Kidney tubule cell (primary cell): ENCODE data around the gene EEFSEC.

ENCODE experiments used
- DNase-seq: peaks from one replicate; pipeline ENCODE4 v3.0.0-alpha.2; 2018; ENCODE audit warnings: low spot score

Gene EEFSEC

DNA sequence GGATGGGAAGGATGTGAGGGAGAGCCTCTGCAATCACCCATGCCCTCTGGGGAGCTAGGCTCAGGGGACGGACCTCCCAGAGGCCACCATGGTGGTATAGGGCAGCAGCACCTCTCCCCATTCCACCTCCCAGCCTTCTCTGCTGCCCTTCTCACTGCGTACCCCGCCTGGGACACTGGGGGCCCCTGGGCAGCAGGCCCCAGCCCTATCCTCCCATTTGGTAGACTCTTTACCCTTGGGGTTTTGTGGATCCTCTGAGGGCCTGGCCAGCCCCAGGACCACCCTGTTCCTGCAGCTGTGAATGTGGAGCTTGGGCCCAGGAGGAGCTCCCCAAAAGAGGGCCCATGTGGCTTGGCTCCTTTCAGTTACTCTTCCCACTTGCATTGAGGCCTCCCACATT, 181.5 kb downstream of the EEFSEC start:
- DNase-seq = no peak

DNA sequence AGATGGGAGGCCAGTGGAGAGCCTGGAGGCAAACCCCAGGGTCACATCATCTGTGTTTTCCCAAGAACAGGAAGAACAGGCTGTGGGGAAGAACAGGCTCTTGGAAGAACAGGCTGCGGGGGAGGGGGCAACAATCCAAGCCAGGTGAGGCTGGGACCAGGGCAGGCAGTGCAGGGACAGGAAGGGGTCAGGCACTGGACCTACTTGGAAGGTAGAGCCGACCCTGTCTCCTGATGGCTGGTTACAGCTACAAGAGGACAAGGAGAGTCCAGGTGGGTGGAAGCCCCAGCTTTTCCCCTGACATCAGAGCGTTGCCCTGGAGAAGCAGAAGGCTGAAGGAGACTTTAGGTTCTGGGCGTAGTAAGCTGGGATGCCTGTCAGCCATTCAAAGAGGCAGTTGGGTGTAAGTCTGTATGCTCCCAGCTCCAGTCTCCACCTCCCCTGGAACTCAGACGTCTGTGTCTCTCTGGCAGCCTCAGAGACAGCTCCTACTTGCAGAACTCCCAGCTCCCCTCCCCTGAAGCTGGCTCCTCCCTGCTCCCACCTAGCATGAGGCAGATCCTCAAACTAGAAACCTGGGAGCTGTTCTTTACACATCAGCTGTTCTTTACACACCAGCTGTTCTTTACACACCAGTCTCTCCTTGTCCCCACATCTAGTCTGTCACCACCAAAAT, 182.5 kb downstream of the EEFSEC start:
- no peak for DNase-seq

DNA sequence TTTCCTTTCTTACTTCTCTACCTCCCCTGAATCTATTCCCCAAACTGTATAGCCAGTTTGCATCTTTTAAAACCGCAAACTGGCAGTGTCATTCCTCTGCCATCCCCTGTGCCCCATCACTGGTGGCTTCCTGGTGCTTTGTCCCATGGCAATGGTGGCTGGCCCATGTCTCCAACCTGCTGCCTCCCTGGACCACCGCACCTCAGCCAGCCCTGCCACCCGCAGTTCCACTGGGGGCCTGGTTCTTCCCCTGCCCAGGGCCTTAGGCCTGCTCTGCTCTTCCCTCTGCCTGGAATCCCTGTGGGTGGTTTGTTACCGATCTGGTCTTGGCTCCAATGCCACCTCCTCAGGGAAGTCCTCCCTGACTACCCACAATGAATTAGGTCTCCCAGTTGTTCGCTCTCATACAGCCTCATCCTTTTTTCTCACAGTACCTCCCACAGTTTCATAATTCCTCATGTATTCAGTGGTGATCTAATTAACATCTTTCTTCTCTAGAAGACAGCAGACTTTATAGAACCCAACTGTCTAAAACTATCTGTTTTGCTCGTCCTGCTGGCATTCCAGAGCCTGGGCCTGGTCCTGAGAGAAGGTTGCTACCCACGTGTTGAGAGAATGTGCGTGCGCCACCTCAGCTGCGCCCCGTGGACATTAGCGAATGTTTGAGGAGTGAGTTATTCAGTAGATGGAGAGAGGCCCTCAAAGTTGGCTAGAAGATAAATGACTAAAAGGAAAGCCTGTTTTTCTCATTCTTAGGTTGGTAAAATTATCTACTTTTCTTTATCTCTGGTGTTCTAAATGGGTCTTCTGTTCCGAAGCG, 183.3 kb downstream of the EEFSEC start:
- no peak for DNase-seq

DNA sequence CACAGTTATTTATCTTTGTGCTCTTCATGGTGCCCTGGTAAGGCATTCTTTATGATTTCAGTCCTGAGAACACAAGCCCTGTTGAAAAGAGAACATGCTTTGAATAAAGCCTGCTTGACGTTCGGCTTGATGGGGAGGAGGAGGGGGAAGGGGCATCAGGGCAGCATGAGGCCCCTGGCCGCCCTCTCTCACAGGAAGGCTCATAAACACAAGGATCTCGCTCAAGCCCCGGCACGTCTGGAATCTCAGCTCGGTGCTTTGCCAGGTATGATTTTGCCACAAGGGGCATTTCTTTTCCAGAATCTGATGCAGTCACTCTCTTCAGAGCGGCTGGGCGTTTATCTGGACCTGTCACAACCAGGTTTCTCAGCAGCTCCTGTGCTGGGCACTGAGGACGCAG, 184.0 kb downstream of the EEFSEC start:
- DNase-seq = no peak

DNA sequence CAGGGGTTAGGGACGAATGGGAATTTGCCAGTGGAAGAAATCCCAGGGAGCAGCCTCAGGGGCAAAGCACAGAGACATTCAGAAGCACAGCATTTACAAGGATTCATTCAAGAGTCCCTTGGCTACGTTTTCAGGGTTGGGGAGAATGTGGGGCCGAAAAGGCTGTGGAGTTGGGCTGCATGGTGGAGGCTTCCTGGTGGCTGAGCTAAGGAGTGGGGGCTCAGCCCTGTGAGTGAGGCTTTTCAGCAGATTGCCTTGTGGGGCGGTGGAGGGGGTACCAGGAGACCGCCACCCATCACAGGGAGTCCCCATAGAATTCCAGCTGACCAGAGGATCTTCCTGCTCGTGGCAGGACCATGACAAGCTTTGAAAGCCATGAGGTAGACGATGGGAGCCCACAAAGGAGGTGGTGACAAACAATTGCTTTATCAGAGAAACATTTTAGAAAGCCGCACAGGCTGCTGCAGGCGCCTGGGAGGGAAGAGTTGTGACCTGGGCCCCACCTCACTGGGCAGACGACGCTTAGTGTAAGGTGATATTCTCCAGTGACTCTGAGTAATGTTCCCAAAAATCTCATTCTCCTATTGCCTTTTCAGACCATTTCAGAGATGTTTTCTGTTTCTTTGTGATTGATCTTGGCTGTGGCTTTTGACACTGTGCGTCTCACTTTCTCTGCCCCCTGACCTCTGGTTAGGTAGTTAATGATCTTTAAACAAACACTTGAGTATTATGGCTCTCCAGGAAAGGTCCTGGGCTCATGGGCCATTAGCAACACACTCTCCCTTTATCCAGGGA, 185.5 kb downstream of the EEFSEC start:
- no peak for DNase-seq

DNA sequence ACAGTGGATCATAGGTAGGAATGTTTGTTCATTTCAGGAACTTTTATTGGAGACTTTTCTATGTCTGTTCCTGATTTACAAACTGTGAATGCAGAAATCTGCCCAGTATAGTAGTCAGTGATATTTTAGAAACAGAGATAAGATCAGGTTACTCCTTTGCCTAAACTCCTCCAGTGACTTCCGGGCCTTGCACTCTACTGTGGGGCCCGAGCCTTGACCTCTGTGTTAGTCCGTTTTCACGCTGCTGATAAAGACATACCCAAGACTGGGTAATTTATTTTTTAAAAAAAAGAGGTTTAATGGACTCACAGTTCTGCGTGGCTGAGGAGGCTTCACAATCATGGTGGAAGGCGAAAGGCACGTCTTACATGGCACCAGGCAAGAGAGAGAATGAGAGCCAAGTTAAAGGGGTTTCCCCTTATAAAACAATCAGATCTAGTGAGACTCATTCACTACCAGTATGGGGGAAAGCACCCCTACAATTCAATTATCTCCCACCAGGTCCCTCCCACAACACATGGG, 186.3 kb downstream of the EEFSEC start:
- DNase-seq = no peak

DNA sequence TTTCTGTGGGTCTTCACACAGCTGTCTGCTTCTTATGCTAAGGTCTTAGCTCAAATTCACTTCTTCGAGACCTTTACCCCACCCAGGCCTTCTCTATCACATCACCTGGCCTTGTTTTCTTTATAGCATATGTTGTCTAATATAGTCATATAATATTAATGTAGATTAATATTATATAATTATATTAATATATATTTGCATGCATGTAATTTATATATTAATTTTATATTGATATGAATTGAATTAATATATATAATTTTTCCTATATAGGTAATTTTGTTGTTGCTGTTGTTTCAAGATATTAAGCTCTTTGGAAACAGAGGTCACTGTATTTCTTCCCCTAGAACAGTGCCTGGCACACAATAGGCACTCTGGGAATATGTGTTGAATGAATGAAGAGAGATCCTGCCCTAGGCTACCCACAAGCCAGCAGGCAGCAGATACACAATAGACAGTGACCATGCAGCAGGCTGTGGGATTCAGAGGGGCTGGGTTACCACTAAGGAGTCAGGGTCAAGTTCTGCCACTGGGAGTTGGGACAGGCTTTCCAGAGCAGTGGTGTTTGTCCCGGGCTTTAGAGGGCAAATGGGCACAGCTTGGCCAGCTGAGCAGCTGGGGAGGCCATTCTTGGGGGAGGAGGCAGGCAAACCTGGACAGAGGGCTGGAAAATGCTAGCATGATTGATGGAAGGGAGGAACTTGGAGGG, 187.1 kb downstream of the EEFSEC start:
- no peak for DNase-seq

DNA sequence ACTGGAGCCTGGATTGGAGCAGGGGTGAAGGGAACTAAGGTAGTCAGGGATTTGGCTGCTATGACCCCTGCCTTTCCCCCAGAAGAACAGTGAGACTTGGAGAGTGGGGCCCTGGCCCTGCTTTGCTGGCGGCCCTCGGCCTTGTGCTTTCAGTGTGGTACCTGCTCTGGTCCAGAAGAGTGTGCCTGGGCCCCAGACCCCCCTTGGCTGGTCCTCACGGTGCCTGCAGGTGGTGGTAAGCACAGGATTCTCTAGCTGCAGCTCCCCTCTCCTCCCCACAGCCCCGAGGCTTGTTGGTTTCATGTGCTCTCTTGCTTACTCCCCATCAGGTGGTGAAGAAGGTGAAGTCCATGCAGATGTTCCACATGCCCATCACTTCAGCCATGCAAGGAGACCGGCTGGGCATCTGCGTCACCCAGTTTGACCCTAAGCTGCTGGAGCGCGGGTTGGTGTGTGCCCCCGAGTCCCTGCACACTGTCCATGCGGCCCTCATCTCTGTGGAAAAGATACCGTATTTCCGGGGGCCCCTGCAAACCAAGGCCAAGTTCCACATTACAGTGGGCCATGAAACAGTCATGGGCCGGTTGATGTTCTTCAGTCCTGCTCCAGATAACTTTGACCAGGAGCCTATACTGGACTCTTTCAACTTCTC, 187.7 kb downstream of the EEFSEC start:
- no peak for DNase-seq

DNA sequence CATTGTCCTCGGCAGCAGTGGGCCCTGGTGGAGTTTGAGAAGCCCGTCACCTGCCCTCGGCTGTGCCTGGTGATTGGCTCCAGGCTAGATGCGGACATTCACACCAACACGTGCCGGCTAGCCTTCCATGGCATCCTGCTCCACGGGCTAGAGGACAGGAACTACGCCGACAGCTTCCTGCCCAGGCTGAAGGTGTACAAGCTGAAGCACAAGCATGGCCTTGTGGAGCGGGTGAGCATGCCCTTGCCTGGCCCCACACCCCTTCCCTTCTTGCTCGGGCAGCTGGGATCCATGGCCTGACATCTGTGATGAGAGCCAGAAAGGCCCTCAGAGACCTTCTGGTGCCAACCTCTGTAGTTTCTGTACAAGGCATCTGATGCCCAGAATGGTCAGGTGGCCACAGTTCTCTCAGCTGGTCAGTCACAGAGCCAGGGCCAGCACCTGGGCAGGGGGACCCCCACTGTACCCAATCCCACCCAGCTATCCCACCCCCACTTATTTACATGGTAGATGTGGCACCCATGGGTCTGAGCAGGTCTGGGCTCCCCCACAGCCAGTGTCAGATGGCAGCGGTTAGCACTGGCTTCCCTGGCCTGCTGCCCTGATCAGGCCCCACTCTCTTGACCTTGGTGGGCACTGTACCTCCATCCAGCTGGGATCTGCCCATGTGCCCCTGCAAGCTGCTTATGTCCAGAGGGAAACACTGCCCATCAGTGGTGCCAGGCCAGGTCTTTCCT, 188.5 kb downstream of the EEFSEC start:
- no peak for DNase-seq

DNA sequence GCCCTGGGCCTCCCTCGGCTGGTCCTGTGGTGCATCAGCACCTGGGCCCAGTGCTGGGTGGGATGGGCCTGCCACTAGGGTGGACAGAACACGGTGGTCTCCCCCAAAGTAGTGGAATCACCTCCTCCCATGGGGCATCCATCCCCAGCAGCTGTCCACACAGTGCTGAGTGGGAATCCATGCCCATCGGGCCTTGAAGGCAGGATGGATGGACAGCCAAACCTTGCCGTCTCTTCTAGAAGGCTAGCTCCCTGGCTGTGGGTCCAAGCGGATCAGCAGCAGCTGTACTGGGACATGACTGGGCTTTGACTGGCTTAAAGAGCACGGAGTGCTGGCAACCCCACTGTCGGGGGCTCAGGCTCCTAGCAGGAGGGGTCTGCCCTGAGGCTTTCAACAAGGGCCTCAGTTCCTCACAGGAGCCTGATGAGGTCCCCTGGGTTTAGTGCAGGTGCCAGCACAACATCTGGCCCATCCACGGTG, 189.5 kb downstream of the EEFSEC start:
- DNase-seq = no peak

DNA sequence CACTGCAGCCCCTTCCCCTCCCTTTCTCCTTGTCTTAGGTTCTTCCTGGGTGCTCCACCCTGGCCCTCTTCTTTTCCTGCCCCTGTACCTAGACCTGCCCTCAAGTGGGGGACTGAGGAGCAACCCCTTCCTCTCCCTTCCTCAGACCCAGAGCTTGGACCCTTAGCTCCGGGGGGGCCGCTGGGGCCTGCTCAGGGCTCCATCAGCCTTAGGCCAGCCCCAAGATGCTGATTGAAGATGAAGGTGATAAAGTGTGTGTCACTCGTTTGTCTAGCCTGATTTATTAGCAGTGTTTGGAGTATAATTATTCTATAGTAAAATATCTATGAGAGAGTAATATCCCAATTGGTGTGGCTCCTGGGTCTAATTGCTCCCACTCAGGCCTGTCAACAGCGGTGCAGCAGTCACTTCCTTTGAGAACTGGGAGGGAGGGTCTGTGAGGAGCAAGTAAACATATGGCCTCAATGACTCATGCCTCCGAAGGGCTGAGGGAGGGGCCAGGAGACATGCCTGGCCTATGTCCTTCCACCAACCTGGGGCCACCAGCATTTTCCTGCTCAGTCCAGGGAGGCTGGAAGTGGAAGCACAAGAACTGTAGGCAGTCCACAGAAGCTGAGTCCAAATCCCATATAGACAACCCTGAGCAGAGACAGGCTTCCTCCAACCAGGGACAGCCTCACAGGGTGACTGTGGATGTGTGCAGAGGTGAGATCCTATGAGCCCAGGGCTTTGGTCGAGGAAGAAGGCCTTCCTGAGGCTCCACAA, 190.2 kb downstream of the EEFSEC start:
- DNase-seq = peak; percentile 64

DNA sequence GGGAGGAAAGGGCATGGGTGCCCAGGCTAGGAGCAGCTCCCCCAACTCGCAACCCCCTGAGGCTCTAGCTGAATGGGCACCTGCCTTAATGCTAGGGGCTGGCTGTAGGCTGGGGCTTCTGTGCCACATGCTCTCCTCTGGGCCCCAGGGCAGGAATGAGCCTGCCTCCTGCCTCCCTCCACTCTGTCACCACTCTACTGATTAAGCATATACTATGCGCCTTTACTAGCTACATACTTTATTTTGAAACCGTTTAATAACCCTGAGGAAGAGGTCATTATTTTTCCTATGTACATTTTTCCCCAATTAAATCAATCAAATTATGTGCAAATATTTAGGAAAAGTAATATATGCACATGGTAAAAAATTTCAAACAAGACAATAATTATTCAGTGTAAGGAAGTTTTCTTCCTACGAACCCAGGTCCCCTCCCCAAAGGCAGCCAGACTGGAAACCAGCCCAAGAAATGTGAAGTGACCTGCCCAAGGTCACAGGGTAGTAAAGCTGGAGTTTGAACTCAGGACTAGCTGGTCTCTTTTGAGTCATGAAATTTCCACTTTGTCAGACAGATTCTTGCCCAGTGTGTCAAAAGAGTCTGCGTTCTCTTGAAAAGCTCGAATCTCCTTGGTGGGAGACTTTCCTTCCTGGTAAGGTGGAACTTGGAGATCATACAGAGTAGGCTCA, 190.9 kb downstream of the EEFSEC start:
- DNase-seq = no peak

DNA sequence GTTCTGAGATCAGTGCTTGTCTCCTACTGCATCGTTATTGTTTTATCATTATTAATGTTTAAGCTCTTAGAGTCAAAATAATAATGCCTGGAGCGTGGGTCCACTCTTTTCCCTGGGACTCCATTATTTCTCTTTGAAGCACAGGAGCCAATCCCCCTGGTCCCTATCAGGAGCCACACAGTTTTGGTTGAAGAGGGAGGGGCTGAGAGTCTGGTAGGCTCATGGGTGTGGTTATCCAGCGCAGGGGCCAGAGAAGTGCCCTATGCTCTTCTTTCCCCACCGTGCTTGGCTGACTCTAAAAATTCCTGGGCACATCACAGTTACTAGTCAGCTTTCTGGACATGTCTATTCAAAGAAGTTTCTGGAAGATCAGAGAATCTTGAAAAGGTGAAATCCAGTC, 191.9 kb downstream of the EEFSEC start:
- no peak for DNase-seq

DNA sequence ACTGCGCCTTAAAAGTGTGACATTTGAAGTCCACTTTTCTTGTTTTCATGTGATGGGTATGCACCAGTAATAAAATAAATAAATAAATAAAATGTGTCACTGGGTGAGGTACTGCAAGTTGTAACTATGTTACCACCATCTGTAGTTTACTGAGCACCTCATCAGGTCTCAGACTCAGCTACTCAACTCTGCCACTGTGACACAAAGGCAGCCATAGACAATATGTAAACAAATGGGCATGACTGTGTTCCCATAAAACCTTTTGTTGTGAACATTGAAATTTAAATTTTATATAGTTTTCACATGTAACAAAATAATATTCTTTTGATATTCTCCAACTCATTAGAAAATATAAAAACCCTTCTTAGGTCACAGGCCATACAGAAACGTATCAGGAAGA, 193.3 kb downstream of the EEFSEC start:
- DNase-seq = no peak

DNA sequence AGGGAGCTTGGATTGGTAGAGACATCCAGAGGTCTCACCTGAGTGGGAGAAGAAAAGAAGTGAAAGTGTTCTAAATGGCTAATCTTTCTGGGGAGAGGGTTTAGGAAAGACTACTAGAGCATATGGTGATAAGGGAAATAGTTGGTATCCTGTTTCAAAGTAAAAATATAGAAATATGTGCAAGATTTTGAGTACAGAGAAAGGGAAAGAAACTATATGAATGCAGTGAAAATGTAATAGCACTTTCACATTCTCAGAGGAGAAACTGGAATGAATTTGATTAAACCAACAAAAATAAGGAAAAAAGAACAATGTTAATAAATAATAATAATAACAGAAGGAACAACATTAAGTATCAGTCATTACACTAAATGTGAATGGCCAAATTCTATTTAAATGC, 194.0 kb downstream of the EEFSEC start:
- no peak for DNase-seq

DNA sequence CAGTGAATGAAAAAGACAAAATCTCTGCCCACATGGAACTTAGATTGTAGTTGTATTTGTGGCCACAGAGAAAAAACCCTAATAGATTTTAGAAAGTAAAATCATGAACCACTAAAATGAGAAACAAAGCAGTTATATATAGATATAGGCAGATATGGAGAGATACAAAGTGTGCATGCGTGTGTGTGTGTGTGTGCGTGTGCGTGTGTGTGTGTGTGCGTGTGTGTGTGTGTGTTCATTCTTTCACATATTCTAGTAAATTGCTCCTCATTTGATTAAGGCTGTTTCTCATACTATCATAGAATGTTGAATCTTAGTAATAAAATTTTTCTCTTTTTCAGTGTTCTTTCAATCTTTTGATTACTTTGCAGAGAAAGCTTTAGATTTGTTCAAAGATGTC, 194.8 kb downstream of the EEFSEC start:
- DNase-seq = no peak

DNA sequence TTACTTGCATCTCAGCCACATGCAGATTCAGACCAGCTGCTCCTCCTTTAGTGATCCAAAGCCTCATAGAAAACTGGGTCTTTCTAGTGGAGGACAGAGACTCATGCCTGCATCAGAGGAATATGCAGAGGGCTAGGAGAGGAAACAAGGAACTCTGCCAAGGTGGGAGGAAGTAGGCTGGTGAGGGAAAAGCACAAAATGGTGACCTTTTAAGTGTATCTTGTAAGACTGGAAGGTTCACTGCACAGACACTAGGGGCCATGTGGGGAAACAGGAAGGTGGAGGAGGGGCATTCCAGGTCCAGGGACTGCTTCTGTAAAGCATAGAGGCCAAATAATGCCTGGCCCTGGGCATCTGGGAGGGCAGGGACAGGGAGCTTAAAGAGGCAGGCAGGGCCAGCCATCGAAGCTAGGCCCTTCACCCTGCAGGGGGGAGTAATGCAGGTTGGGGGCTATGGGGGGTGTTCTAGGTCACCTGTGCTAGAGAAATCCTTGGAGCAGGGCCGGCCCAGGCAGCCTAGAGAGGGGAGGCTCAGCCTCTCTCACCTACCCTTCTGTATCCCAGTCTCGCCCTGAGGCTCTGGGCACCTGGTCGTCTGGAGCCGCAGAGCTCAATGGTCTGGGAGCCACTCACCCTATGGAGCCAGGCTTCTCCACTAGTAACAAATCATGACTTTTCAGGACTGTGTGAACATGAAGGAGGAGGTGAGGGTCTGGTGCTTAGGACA, 195.7 kb downstream of the EEFSEC start:
- DNase-seq = peak; percentile 42

DNA sequence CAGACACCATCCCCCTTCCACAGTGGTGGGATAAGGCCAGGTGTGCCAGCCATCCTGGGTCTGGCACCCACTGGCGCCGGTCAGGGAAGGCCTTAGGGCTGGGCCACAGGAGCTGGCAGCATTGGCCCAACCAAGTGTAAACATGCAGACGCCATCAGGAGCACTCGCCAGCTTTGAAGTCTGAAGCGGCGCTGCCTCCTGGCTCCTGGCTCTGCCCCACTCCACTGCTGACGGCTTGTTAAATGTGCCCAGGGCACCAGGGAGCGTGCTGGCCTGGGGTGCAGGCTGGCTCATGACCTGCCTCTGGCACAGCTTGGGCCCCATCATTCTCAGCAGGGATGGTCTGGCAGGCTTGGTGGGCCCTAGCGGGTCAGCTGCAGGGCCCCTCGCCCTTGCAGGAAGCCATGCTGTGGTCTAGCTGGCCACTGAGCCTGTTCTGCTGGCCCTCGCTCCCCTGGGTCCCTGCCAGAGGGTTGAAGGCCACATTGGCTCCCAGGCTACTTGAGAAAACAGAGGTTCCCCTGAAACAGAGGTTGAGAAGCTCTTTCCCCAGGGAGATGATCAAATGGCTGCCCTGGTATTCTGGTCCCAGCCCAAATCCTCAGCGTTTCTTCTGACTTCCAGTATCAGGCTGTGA, 196.8 kb downstream of the EEFSEC start:
- no peak for DNase-seq
